Glomerular visceral epithelial cell (primary cell): ENCODE data around the gene OSGIN1.
A peak's percentile ranks its signal among the peaks of the same experiment; 100 is the strongest.

ENCODE experiments used
- DNase-seq: peaks from one replicate; pipeline ENCODE4 v3.0.0-alpha.2; 2016; ENCODE audit errors: extremely low spot score

The OSGIN1 gene

GRCh38 chr16:84003038-84003437 is 50.0 kb downstream of the OSGIN1 start:
- no peak for DNase-seq

- no peak for DNase-seq
Measured at GRCh38 chr16:84004442-84004841, 51.4 kb downstream of the OSGIN1 start.

- DNase-seq: no peak
Measured at GRCh38 chr16:84005391-84005790, 52.4 kb downstream of the OSGIN1 start.

- DNase-seq: no peak
Measured at GRCh38 chr16:84007520-84007919, 54.5 kb downstream of the OSGIN1 start.

- DNase-seq: no peak
Measured at GRCh38 chr16:84007965-84008364, 54.9 kb downstream of the OSGIN1 start.

- no peak for DNase-seq
Measured at GRCh38 chr16:84009282-84009681, 56.2 kb downstream of the OSGIN1 start.

GRCh38 chr16:84013787-84014569 is 60.9 kb downstream of the OSGIN1 start:
- DNase-seq: peak; percentile 73

- DNase-seq: no peak
Measured at GRCh38 chr16:84014570-84015327, 61.7 kb downstream of the OSGIN1 start.

- no peak for DNase-seq
Measured at GRCh38 chr16:84015399-84015798, 62.4 kb downstream of the OSGIN1 start.
